Measurements from ENCODE around the gene NEK8.
"Not testable (repeated sequence)": the region's sequence is repeated elsewhere in the genome, so short reads cannot be mapped to it uniquely, and the experiment has no call there.

Gene NEK8

GRCh38 chr17:28774206-28774605, 45.6 kb downstream of the NEK8 start:
- no peak overlapping the region for H3K9ac ChIP-seq (ENCODE audit: low read depth, low read length)

GRCh38 chr17:28777178-28777577, 48.6 kb downstream of the NEK8 start:
- Histone ChIP-seq H3K36me3 (ENCODE audit: insufficient read depth, low read length) (no peaks in the 10 kb centered on the region; the same call in 1 of the 2 replicates), H3K9me3 (ENCODE audit: control insufficient read depth, insufficient read depth, low read length) (no peaks in the 10 kb centered on the region), H3K4me1 (ENCODE audit: insufficient read depth, low read length) (0 out of 2 replicates have a peak, but pooled peaks cover 4% of the 10 kb centered on the region), H3K9ac (ENCODE audit: low read depth, low read length) (no peak overlapping the region)

More at GRCh38 chr17:28774206-28774605, 45.6 kb downstream of the NEK8 start:
- H3K9me3 ChIP-seq (ENCODE audit: control insufficient read depth, insufficient read depth, low read length) = no peaks in the 10 kb centered on the region
- 0 out of 2 replicates have a peak, but pooled peaks cover 4% of the 10 kb centered on the region for H3K4me1 ChIP-seq (ENCODE audit: insufficient read depth, low read length)
- no peaks in the 10 kb centered on the region for H3K36me3 ChIP-seq (ENCODE audit: insufficient read depth, low read length)

- not testable (repeated sequence) for H3K36me3 ChIP-seq (ENCODE audit: insufficient read depth, low read length); H3K4me1 ChIP-seq (ENCODE audit: insufficient read depth, low read length); H3K9me3 ChIP-seq (ENCODE audit: control insufficient read depth, insufficient read depth, low read length); H3K9ac ChIP-seq (ENCODE audit: low read depth, low read length)
Observed at GRCh38 chr17:28779601-28780000, 51.0 kb downstream of the NEK8 start.

DNA sequence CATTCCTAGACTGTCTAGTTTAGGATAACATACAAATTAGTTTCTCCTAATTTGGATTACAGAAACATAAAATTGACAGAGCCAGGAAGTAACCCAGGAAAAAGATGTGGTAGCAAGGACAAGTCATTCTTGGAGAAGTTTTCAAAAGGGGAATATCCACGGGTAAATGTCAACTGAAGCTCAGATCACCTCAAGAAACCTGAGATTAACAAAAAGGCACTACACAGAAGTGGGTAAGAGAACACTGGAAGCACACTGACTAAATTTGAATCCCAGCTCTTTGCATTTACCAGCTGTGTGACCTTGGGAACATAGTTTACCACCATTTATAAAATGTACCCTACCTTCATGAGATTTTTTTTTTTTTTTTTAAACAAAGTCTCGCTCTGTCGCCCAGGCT, 54.6 kb downstream of the NEK8 start:
- H3K9me3 ChIP-seq (ENCODE audit: control insufficient read depth, insufficient read depth, low read length) = no peaks in the 10 kb centered on the region
- H3K9ac ChIP-seq (ENCODE audit: low read depth, low read length) = no peak overlapping the region
- H3K4me1 ChIP-seq (ENCODE audit: insufficient read depth, low read length) = no peaks in the 10 kb centered on the region
- H3K36me3 ChIP-seq (ENCODE audit: insufficient read depth, low read length) = no peaks in the 10 kb centered on the region; the same call in 1 of the 2 replicates

- Histone ChIP-seq H3K9ac (ENCODE audit: low read depth, low read length) (no peak overlapping the region), H3K36me3 (ENCODE audit: insufficient read depth, low read length) (no peaks in the 10 kb centered on the region; the same call in 1 of the 2 replicates), H3K9me3 (ENCODE audit: control insufficient read depth, insufficient read depth, low read length) (no peaks in the 10 kb centered on the region), H3K4me1 (ENCODE audit: insufficient read depth, low read length) (no peaks in the 10 kb centered on the region)
Observed at GRCh38 chr17:28788100-28788499, 59.5 kb downstream of the NEK8 start.

Data from ES-I3 (cell line).